Activated CD4-positive, alpha-beta T cell treated with anti-CD3 and anti-CD28 coated beads for 1 hour (primary cell): ENCODE data around the gene CABP4.
A peak's percentile ranks its signal among the peaks of the same experiment; 100 is the strongest.

Experiments
- DNase-seq: peaks from one replicate; pipeline ENCODE4 v3.0.0-alpha.2; 2020

Gene CABP4

DNA sequence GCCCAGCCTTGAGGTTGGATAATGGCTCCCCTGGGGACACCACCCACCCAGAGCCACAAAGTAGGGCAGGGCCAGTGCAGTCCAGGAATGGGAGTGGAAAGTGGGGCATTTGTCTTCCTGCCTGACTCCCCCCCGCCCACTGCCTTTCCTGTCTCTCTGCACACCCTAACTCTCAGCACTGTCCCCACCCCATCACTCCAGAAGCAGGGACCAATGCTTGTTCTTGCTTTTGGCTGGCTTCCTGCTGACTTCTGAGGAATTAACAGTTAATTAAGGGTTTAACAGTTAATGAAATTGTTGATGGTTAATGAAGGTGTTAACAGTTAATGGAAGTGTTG, 45.3 kb downstream of the CABP4 start:
- DNase-seq: no peak

DNA sequence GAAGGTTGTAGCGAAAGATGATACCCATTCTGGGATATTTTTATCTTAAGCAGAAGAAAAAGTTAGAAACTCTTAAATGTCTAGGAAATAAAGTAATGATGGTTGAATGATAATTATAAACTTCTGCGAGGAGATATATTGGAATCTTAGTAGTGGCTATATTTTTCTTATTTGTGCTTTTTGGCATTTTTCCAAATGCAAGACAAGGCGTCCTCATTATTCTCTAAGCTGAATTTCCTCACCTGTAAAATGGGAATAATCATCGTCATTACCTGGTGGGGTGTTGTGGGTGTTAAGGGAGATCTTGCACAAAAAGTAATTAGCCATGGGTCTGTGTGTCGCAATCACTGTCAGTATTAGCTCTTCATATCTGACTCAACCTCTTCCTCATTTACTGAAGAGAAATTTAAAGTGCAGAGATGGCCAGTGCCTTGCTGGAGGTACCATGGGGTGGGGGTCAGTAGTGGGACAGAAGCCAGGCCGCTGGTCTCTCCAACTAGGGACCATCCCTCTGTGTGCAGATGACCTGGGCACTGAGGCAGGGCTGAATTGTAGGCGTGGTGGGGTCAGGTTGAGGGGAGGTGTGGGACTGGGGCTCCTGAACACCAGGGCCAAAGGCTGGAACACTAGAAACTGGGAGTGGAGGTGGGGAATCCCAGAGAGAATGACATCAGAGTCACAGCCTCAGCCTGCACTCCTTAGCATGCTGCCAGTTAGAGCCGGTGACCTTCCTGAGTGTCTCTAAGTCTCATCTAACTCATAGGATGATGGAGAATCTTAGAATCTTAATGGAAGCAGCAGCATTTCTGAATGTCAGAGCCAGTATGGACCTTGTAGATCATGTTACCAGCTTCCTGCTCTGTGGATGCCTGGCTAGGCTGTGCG, 45.9 kb downstream of the CABP4 start:
- no peak for DNase-seq

DNA sequence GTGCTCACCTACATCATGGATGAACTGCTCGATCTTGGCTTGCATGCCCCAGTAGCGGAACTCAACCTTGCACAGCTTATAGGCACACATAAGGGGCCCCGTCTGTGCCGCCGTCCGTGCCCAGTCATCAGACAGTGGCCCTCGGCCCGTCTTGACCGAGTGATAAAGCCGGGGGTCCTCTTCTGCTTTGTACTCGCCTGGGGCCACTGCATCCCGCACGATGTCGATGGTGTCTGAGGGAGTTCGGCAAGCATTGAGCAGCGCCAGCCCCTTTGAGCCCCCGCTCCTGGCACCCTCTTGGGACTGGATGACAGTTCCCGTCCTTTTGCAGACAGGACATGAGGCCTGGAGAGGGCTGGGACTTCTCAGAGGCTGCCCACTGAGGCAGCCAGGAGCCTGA, 46.7 kb downstream of the CABP4 start:
- no peak for DNase-seq

DNA sequence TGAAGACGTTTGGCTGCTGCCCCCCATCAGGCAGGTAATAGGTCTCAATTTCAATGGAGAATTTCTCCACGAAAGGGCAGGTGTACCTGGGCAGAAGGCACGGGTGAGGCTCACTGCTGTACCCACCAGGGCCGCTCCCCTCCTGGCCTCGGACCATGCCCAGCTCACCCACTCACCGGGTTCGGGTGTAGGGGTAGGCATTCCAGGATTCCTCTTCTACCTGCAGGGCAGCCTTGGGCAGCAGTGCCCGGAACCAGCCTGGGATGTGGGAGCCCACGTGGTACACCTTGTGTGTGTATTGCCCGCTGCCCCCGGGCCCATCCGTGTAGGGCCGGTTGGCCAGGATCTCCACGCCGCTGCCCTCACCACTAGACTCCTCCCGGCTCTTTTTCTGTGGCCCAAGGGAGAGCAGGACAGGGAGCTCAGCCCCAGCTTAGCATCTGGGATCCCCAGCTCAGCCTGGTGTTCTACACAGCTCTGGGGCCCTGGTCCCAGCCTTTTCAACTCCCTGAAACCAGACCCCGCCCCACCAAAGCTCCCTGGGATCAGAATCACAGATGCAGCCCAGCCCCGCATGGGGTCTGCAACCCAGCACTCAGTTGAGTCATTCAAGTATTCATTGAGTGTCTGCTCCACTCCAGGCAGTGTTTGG, 47.3 kb downstream of the CABP4 start:
- DNase-seq: no peak

DNA sequence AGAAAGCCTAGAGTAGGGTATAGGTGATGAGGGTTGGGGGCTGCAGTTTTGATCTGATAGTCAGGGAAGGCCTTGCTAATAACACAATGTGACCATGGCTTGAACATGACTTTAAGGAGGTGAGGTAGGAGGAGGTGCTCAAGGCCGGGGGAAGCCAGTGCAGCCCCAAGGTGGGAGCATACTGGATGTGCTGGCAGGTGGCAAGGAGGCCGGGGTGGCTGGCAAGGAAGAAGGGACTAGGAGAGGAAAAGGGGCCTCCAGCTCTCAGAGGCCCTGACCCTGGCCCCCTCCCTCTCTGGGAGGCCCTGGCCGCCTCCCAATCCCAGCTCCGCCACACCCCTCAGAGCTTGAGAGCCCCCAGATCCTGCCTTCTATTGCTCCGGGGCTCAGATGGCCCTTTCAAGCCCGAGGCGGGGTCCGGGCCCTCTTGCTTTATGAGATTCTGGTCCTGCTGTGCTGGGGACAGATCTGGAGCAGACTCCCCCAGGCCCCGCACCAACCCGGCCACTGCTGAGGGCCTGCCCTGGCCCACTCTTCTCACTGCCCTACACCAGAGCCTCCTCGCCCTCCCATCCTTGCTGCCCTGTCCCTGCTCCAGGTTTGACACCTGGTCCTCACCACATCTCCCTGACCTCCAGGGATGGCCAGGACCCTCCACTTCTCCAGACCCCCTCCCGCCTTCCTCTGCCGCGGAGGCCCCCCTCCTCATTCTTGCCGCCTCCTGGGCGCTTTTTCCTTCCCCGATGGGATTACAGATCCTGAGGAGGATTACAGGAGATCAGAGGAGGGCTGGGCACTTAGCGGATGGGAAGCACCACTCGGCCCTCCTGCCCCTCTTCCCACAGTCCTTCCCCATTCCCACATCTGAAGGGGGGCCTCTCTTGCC, 48.2 kb downstream of the CABP4 start:
- DNase-seq: no peak

DNA sequence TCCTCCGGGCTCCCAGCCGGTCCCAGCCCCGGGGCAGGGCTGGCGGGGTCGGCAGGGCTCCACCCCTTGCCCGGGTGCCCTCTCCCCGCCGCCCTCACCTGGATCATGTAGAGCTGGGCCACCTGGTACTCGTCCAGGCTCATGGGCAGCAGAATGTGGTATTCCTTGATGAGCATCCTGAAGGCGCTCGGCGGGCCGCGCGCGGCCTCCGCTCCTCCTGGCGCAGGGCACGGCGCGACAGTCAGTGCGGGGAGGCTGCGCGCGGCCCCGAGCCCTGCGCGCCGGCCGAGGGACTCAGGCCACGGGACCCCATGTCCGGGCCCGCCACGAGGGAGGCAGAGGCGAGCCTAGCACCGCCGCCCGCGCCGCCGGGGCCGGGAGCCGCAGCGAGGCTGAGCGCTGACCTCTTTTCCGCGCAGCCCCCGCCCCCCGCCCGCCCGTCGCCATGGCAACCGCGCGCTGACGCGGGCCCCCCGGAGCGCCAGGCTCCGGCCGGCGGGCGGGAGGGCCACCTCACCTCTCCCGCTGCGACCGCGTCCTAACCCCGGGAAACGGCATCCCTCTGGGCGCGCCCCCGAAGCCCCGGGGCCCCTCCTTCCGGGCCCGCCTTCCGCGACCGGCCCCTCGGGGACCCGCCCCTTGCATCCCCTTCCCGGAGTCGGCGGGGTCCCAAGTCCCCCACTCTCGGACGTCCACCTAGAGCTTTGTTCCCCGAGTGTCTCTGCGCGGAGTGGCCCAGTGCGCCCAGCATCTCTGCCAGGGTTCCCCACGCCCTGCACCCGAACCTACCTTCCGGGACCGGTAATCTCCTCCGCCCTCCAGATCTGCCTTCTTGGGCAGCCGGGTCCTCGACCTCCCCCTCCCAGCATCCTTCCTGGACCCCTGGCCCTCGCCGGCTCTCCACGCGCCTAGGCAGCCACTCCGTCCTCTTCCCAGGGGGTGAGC, 49.1 kb downstream of the CABP4 start:
- no peak for DNase-seq

DNA sequence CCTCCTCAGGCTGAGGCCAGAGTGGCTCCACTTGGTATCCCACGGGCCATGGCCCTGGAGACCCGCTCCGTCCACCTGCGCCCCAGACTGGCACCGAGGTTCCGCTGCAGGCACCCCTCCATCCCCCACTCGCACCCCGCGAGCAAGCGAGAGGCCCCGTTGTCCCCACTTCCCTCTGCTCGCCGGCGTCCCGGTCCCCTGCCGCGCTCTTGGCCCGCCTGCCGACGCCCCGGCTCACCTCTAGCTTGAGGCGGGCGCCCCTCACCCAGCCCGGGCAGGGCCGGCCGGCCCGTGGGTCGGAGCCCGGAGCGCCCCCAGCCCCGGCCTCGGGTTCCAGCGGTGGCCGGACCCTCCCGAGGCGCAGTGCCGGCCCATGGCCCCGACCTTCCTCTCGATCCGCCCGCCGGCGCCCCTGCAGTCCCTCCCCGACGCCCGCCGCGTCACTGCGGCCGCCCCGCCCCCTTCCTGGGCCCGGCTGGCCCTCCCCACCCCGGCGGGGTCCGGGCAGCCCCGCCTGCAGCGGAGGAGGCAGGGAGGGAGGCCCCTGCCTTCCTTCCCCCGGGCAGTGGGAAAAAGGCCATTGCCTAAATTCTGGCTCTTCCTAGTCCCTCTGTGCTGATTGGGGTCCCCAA, 49.9 kb downstream of the CABP4 start, which contains the start of gene PITPNM1:
PITPNM1 (minus strand) TSS at position 414 of the 632 bp plus-strand sequence. CDS start 1,183 bp downstream, outside the sequence.
- peak; percentile 59 for DNase-seq

DNA sequence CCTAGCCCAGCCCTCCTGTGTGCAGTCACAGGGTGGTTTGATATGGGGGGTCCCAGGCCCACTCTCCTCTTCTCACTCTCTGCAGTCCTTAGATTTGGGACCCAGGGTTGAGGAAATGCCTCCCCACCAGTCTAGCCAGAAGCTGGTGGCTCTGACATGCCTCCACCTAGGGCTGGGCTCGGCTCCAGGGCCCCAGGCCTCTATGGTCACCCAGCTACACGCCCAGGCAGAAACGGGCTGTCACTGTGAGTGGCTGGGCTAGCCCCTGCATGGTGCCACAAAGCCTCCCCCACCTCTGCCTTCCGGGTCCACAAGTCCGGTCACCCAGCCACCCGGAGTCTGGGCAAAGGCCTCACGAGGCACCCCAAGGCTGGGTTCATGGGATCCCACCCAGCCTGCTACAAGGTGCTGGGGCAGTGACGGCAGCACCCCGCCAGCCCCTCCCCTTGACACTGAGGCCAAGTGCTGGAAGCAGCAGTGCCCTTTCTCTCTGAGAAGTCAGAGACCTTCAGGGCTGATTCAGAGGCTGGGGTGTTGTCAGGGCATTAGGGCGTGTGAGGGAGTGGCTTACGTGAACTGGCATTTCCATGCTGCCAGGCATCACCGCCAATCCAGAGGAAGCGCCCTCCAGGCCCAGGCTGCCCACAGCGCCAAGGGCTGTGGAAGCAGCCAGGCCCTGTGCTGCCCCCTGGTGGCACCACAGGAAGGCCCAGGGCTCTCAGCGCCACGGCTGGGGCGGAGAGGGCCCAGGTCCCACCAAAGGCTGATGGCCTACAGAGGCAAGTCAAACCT, 50.6 kb downstream of the CABP4 start:
- DNase-seq: peak; percentile 83

DNA sequence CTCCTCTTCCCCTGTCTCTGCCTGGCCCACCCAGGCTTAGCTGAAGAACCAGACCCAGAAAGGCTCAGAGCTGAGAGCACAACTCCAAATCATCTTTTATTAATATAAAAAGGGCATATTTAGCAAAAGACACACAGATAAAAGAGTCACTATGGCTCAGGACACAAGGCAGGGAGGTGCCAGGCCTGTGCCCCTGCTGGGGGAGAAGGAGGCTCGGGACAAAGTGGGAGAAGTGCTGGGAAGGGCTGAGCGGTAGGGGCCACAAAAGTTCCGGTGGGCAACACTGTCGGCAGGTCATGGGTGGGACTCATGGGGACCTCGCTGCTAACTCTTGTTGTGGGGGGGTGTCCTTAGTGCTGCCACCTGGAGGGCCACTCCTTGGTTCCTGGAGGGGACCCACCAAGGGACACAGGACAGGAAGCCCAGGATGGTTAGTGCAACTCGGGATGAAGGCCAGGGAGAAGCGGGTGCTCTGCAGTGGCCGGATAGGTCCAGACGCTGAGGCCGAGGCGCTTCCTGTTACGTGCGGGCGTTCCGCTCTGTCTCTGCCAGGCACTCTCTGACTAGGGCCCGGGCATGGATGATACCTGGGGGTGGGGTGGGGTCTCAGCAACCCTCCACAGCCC, 51.4 kb downstream of the CABP4 start:
- DNase-seq: no peak

DNA sequence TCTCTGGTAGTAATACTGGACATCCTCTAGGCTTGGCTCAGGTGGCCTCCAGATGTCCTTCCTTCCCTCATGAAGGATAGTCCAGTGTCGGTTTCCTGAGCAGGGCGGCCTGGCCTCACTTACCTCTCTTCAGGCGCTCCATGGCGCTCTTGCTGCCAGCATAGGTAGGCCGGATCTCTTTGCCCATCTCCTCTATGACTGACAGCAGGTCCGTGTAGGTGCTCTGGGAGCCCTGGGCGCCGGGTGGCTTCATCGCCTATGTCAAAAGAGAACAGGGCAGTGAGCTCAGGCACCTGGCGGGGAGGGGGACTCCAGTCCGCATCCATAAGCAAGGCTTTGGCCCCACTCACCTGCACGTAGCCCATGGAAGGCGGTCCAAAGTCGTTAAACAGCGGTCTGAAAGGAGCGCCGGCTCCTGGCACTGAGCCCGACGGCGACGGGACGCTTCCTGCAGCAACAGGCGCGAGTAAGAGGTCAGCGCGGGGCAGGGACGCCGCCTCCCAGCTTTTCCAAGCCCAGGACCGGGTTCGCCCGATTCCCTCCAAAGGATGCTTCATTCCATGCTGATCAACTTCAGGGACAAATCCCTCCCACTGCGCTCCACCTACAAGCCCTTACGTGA, 52.2 kb downstream of the CABP4 start:
- no peak for DNase-seq

DNA sequence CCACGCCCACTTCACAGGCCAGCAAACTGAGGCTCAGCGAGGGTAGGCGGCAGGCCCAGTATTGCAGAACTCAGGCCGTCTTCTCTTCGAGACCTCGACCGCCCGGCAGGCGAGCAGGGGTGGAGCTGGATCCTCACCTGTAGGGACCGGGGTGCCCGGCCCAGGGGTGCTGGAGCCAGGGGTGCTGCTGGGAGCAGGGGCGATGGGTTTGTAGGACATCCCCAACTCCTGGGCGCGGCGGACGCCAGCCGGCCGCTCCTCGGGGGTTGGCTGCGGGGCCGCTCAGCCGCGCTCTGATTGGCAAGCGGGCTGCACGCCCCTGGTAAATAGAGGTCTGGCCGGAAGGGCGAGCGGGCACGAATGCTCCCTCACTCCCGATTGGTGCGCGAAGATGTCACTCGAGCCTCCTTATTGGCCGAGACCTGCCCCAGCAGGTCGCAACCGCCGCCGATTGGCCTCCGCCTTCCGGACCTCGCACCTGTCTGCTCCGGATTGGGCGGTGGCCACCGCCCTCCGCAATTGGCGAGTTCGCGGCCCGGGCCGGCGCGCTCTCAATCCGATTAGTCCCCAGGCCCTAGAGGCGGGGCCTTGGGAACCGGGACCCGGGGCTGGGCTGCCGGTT, 52.8 kb downstream of the CABP4 start, which contains the start of gene CDK2AP2:
CDK2AP2 (minus strand) TSS at position 299 of the 622 bp plus-strand sequence; CDS start at position 219, 80 bp downstream.
- peak; percentile 95 for DNase-seq

DNA sequence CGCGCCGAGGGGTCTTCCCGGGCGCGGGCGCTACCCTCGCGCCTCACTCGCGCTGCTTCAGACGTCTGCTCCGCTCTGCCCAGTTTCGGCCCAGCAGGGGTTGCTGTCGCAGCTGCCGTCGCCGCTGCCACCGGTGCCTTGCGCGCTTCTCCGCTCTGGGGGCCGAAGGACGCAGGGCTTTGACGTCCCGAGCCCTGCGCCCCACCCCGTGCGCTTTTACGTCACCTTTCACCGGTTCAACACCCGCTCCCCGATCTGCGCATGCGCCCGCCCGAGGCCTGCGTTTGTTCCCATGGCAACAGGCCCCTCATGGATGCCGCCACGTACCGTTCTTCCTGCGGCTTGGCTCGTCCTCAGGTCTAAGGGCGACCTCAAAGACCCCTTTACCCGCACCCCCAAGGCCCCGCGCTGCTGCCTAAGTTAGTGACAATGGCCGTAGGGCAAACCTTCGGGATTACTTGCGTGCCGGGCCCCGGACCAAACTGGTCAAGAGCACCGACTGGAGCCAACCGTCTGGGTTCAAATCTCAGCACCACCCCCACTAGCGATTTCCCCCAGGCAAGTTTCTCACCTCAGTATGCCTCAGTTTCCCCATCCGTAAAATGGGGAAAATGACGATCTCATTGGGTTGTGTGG, 53.5 kb downstream of the CABP4 start:
- DNase-seq: peak; percentile 99

DNA sequence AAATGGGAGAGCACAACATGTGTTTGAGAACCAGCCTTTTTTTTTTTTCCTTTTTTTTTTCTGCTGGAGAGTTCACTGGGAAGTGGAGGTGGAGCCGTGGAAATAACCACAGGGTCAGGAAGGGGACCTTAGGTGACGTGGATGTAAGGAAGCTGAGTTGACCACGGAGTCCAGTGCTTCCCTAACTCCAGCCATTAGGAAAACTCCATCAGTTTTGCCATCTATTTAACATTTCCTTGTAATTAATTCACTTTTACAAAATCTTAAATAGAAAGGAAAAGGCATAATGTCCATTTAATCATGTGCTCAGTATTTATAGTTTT, 54.8 kb downstream of the CABP4 start:
- no peak for DNase-seq
